ENCODE results near the gene PNRC1. TPM values are rescaled to one million over a fixed set of nuclear protein-coding genes. Genes with fewer than 3 reads are reported as not detected.
"Not testable (repeated sequence)": the region's sequence is repeated elsewhere in the genome, so short reads cannot be mapped to it uniquely, and the experiment has no call there.

Gene PNRC1
- total RNA-seq, 1 donor from 2014 or later = 58.2 TPM

GRCh38 chr6:89058627-89059026 is 21.9 kb upstream of the PNRC1 start:
- ATAC-seq (no peak), DNase-seq (ENCODE audit: low spot score) (no peak)

GRCh38 chr6:89059227-89059626 is 21.3 kb upstream of the PNRC1 start:
- no peak for DNase-seq (ENCODE audit: low spot score)
- ATAC-seq = no peak

- no peak for DNase-seq (ENCODE audit: low spot score)
- ATAC-seq = no peak
Observed at GRCh38 chr6:89063881-89064280, 16.7 kb upstream of the PNRC1 start.

DNA sequence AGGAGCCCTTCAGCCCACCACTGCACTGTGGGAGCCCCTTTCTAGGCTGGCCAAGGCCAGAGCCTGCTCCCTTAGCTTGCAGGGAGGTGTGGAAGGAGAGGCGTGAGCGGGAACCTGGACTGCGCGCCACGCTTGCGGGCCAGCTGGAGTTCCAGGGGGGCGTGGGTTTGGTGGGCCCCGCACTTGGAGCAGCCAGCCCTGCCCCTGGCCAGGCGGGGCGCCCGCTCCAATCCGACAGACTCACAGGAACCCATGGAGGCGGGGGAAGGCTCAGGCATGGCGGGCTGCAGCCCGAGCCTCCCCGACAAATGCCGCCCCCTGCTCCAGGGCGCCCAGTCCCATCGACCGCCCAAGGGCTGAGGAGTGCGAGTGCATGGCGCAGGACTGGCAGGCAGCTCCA is 15.6 kb upstream of the PNRC1 start:
- not testable (repeated sequence) for ATAC-seq; DNase-seq (ENCODE audit: low spot score)

GRCh38 chr6:89066121-89066520 is 14.4 kb upstream of the PNRC1 start:
- DNase-seq (ENCODE audit: low spot score); ATAC-seq: not testable (repeated sequence)

DNA sequence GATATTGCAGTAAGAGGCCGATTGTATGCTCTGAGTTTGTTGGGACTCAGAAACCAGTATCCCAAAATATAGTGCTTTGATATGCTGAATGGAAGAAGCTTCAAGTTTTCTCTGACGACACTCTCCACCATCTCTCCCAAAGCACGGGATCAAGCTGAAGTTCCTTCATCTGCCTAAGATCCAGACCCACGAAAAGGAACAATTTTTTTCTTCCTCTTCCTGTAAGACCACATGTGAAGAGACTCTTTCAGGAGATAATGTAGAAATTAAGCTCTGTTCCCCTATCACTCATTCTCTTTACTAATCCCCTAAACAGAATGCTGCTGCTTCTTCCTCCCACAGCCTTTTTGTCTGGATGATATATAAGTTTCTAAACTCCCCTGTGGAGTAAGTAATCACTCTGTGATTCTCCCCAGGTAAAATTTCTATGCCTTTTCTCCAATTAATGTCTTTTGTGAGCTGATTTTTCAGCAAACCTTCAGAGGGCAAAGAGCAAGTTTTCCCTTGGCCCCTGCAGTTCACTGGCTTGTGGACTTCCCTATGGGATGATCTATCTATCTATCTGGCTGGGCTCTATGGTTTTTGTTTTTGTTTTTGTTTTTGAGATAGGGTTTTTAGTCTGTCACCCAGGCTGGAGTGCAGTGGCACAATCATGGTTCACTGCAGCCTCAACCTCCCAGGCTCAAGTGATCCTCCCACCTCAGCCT is 13.5 kb upstream of the PNRC1 start:
- DNase-seq (ENCODE audit: low spot score) (no peak), ATAC-seq (peak; percentile 62)

DNA sequence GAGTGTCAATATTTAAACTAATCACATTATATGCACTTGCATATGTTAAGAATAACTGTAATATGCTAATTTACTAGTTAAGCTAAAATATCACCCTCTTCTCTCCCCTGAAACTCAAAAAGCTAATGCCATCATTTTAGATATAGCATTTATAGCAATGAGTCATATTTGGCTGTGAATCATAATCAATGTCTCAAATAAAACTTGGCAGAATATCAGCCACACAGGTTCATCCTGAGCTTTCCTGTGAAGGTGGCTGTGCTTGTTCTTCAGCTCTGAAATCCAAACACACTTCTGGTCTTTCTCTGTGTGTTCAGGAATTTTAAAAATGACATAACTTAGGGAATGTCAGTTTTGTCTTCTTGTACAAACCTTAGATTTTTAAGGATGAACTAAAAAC is 12.8 kb upstream of the PNRC1 start:
- DNase-seq (ENCODE audit: low spot score) (no peak), ATAC-seq (peak; percentile 64)

- DNase-seq (ENCODE audit: low spot score) (no peak), ATAC-seq (no peak)
Observed at GRCh38 chr6:89068695-89069094, 11.9 kb upstream of the PNRC1 start.

- DNase-seq (ENCODE audit: low spot score) = no peak
Observed at GRCh38 chr6:89069536-89070163, 10.9 kb upstream of the PNRC1 start.

GRCh38 chr6:89071036-89071435 is 9.5 kb upstream of the PNRC1 start:
- DNase-seq (ENCODE audit: low spot score) (no peak), ATAC-seq (peak; percentile 87)

More at GRCh38 chr6:89069536-89070163, 10.9 kb upstream of the PNRC1 start:
- ATAC-seq = no peak

- no peak for DNase-seq (ENCODE audit: low spot score)
- ATAC-seq = peak; percentile 31
Observed at GRCh38 chr6:89073014-89073620, 7.4 kb upstream of the PNRC1 start.

DNA sequence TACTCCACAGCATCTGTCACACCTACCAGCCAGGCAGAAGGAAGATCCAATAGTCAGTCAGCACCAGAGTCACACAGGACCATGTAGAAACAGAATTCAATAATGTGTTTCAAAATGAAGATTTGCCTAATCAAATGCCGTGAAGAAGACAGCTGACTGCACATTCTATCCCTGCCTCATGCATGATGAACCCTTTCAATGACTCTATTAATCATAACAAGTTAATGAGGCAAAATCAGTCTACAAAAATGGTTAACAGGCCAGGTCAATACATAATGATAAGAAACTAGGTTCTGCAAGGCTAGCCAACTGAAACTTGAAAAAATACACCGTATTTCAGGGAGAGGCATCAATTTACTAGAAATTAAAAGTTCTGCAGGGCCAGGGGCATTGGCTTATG is 6.7 kb upstream of the PNRC1 start:
- ATAC-seq (no peak), DNase-seq (ENCODE audit: low spot score) (no peak)

- DNase-seq (ENCODE audit: low spot score) (no peak), ATAC-seq (no peak)
Observed at GRCh38 chr6:89079511-89080234, 878 bp upstream of the PNRC1 start.

GRCh38 chr6:89081129-89081422 is 525 bp downstream of the PNRC1 start:
- ATAC-seq (no peak), DNase-seq (ENCODE audit: low spot score) (no peak)

DNA sequence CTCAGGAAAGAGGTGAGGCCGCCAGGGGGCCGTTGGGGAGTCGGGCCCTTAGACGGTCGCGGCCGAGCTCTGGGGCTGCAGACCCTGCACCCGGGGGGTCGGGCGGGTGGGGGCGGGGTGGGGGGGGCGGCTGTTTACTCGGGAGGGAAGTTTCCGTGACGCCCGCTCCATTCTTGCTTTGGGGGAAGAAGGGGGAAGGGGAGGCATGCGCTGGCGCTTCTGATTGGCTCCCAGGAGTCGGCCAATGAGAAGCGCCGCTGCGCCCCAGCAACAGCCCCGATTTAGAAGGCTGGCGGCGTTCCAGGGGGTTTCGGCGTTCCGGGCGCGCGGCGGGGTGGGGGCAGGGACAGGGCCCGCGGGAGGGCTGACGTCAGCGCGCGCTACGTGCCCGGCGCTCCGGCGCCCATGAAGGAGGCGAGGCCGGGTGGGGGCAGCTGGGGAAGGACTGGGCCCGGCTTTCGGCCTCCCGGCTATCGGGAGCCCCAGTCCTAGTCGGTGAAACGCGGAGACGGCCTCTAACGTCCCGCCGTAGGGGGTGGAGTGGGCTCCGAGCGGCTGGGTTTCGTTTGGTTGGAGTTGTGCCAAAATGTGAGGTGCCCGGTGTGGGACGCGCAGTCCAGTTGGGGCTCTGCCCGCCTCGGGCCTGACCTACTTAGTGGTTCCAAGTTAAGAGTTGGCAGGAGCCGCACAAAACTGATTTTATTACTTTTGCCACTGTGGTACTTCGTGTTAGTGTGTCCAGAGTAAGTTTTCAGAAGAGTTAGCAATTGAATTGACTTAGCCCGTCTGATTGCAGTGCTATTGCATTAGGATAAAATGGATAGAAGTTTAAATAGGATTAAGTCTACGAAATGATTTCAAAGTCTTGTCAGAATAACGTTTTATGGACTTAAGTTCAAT is 1.1 kb downstream of the PNRC1 start:
- ATAC-seq = peak; percentile 71
- DNase-seq (ENCODE audit: low spot score) = peak; percentile 99

GRCh38 chr6:89082486-89082891 is 1.9 kb downstream of the PNRC1 start:
- DNase-seq (ENCODE audit: low spot score) (no peak), ATAC-seq (no peak)

- no peak for DNase-seq (ENCODE audit: low spot score)
- no peak for ATAC-seq
Observed at GRCh38 chr6:89084542-89084941, 4.0 kb downstream of the PNRC1 start.

DNA sequence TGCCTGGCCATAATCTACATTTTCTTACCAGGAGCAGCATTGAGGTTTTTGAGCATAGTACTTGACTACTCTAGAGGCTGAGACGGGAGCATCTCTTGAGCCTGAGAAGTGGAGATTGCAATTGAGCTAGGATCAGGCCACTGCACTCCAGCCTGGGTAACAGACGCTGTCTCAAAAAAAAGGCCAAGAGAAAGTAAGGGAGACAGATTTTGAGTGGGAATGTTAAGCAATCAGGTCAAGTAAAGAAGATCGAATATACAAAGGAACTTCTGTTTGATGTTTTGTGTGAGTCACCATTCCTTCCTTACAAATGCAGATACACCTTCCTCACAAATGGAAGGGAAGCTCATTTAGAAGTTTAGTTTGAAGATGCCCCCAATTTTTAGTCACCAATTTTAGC is 4.4 kb downstream of the PNRC1 start:
- ATAC-seq = no peak
- no peak for DNase-seq (ENCODE audit: low spot score)

DNA sequence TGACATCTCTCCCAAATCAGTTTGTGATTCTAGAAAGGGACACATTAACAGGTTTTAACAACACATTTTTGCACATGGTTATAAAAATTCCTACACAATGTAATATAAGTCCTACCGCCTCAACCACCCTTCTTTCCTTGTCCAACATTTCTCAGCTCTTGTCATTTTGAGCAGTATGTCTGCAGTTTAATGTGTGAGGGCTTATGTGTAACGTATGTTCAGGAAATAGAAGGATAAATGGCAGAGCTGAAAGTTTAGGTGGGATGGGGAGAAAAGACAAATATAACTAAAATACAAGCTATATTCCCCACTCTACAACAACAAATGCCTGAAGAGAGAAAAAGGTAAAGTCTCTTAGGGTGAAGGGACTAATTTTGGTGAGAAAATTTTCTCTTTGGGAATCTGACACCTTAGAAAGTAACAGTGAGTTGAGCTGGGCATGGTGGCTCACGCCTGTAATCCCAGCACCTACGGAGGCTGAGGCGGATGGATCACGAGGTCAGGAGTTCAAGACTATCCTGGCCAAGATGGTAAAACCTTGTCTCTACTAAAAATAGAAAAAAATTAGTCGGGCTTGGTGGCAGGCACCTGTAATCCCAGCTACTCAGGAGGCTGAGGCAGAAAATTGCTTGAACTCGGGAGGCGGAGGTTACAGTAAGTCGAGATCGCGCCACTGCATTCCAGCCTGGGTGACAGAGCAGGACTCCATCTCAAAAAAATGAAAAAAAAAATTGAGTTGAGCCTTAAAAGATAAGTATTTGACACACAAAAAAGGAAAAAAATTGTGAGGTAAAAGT is 5.1 kb downstream of the PNRC1 start:
- no peak for DNase-seq (ENCODE audit: low spot score)
- ATAC-seq = no peak

- no peak for DNase-seq (ENCODE audit: low spot score)
- ATAC-seq = no peak
Observed at GRCh38 chr6:89087881-89088280, 7.3 kb downstream of the PNRC1 start.

Measured in left lobe of liver (tissue), 2 donors.